ENCODE results near the gene PGLYRP3. TPM values are rescaled to one million over a fixed set of nuclear protein-coding genes. Genes with fewer than 3 reads are reported as not detected.

Gene PGLYRP3
- total RNA-seq, 1 donor from 2014 or later: not detected

GRCh38 chr1:153313288-153313687, 536 bp upstream of the PGLYRP3 start:
- intact Hi-C loops (cut with DNase I): no loop called here
- no peaks in the 10 kb centered on the region for H3K27me3 ChIP-seq
- TF ChIP-seq CTCF (IDR thresholded peaks at IDR 0.05): no peak
- no peak for DNase-seq (ENCODE audit: low spot score in 2 of 2)
- H3K9me3 ChIP-seq: no peaks in the 10 kb centered on the region
- no peak overlapping the region for H3K4me3 ChIP-seq
- no peaks in the 10 kb centered on the region for H3K36me3 ChIP-seq
- H3K4me1 ChIP-seq: no peaks in the 10 kb centered on the region
- no peak overlapping the region for H3K27ac ChIP-seq

DNA sequence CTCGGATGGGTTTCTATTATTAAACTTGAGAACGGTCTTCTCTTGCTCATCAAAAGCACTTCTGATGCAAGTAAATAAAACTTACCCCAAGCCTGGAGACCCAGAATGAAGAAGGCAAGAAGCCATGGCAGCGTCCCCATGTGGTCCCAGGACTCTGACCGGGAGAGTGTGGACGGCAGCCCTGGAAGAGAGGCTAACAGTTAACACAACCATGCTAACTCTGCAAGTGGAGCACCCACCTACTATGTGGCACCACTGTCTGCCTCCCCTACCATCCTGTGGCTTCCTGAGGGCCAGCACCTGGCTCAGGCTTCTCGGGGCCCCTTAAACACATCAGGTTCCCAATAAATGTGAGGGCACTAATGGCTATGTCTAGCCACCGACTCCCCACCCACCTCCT, 2.2 kb downstream of the PGLYRP3 start:
- intact Hi-C loops (cut with DNase I): no loop called here
- Histone ChIP-seq H3K4me3 (no peak overlapping the region), H3K27me3 (no peaks in the 10 kb centered on the region), H3K27ac (no peak overlapping the region), H3K9me3 (no peaks in the 10 kb centered on the region), H3K36me3 (no peaks in the 10 kb centered on the region), H3K4me1 (no peaks in the 10 kb centered on the region)
- no peak for TF ChIP-seq CTCF (IDR thresholded peaks at IDR 0.05)
- no peak for DNase-seq (ENCODE audit: low spot score in 2 of 2)

- intact Hi-C loops (cut with DNase I): no loop called here
- no peak for DNase-seq (ENCODE audit: low spot score in 2 of 2)
These were observed 3.3 kb downstream of the PGLYRP3 start for GRCh38 chr1:153309441-153309840.

GRCh38 chr1:153308540-153308939, 4.2 kb downstream of the PGLYRP3 start:
- H3K4me3 ChIP-seq: no peak overlapping the region
- DNase-seq (ENCODE audit: low spot score in 2 of 2): no peak
- H3K27me3 ChIP-seq: no peaks in the 10 kb centered on the region
- H3K36me3 ChIP-seq: no peaks in the 10 kb centered on the region
- intact Hi-C loops (cut with DNase I): no loop called here
- no peaks in the 10 kb centered on the region for H3K9me3 ChIP-seq
- H3K27ac ChIP-seq: no peak overlapping the region
- H3K4me1 ChIP-seq: no peaks in the 10 kb centered on the region
- no peak for TF ChIP-seq CTCF (IDR thresholded peaks at IDR 0.05)

More at GRCh38 chr1:153309441-153309840, 3.3 kb downstream of the PGLYRP3 start:
- H3K27ac ChIP-seq: no peak overlapping the region
- H3K27me3 ChIP-seq: no peaks in the 10 kb centered on the region
- H3K4me3 ChIP-seq: no peak overlapping the region
- TF ChIP-seq CTCF (IDR thresholded peaks at IDR 0.05): no peak
- H3K36me3 ChIP-seq: no peaks in the 10 kb centered on the region
- H3K4me1 ChIP-seq: no peaks in the 10 kb centered on the region
- no peaks in the 10 kb centered on the region for H3K9me3 ChIP-seq

DNA sequence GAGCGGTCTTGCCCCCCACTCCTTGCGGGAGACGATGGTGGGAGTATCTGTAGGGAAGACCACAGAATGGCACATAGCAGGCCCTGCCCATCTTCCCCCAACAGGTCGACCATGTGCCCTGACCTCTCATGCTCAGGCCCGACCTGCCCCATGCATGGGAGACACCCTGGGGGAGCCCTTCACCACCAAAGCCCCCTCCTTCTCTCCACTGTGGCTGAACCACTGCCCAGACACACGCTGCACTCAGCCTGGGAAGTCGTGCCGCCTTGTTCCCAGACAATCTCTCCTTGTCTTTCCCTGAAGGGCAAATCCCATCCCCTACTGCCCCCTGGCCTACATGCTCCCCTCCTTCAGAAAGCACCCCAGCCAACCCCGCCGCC, 5.5 kb downstream of the PGLYRP3 start:
- Histone ChIP-seq H3K27me3 (no peaks in the 10 kb centered on the region), H3K27ac (no peak overlapping the region), H3K9me3 (no peaks in the 10 kb centered on the region), H3K4me1 (no peaks in the 10 kb centered on the region), H3K36me3 (no peaks in the 10 kb centered on the region), H3K4me3 (no peak overlapping the region)
- intact Hi-C loops (cut with DNase I): no loop called here
- TF ChIP-seq CTCF (IDR thresholded peaks at IDR 0.05): no peak
- DNase-seq (ENCODE audit: low spot score in 2 of 2): no peak
